HTERT RPE-1 (cell line): ENCODE results near the gene ZNF460.

Experiments used
- in situ Hi-C: fragments of 300-500 bp; cut with MboI; formaldehyde crosslinking; loops from 4 replicates; pipeline ENCODE4 v1.14.3; 2020; ENCODE audit warnings: low sequenced_read_pairs

The ZNF460 gene

DNA sequence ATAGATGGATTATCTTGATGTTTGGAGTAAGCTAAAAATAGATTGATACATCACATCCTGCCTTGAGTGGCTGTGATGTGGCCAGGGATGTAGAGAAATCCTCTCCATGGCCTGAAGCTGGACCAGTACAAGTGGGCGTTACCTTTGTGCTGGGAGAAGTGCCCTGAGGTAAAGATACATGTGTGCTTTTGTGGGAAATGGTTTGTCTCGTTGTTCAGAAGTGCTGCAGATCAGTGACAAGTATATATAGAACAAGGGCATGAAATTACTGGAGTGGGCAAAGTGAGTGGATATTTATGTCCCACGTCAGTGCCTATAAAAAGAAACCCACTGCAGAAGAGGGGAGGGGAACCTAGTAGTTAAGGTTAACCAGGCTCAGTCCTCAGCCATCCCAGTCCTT, 58.6 kb downstream of the ZNF460 start:
- in situ Hi-C loops: no loop called here

DNA sequence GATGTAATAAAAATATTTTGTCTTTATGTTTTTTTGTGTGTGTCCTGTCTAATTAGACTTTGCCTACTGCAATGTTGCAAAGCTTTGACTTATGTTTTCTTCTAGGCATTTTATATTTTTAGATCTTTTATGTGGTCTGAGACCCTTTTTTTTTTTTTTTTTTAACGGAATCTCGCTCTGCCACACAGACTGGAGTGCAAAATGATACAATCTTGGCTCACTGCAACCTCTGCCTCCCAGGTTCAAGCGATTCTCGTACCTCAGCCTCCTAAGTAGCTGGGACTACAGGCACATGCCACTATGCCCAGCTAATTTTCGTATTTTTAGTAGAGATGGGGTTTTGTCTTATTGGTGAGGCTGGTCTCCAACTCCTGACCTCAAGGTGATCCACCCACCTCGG, 62.3 kb downstream of the ZNF460 start:
- in situ Hi-C loops: no loop called here
